Ishikawa (cell line): ENCODE data around the gene NCAPG2.

Experiments used
- CEBPB ChIP-seq: IDR thresholded peaks from 2 replicates; pipeline ENCODE4 v1.6.1; 2012
- CREB1 ChIP-seq: IDR thresholded peaks from 2 replicates; pipeline ENCODE4 v1.6.1; 2012; ENCODE audit warnings: low read depth
- EGR1 ChIP-seq: IDR thresholded peaks from 2 replicates; pipeline ENCODE4 v1.6.1; 2012
- EP300 ChIP-seq: IDR thresholded peaks from 2 replicates; pipeline ENCODE4 v1.6.1; 2012; ENCODE audit warnings: borderline replicate concordance
- RAD21 ChIP-seq: IDR thresholded peaks from 2 replicates; pipeline ENCODE4 v1.6.1; 2012; ENCODE audit warnings: low read depth
- REST ChIP-seq: IDR thresholded peaks from 2 replicates; pipeline ENCODE4 v1.6.1; 2012; ENCODE audit warnings: low read depth, mild to moderate bottlenecking
- TAF1 ChIP-seq: IDR thresholded peaks from 2 replicates; pipeline ENCODE4 v1.6.1; 2012; ENCODE audit warnings: low read depth, mild to moderate bottlenecking
- YY1 ChIP-seq: IDR thresholded peaks from 2 replicates; pipeline ENCODE4 v1.6.1; 2012; ENCODE audit warnings: low read depth
- ZBTB7A ChIP-seq: IDR thresholded peaks from 2 replicates; pipeline ENCODE4 v1.6.1; 2012; ENCODE audit warnings: low read depth
- TF ChIP-seq, protein P1 (sequence below): IDR thresholded peaks from 2 replicates; pipeline ENCODE4 v1.6.1; 2012

- TF ChIP-seq CREB1 (no peak), TAF1 (no peak), CEBPB (no peak), EP300 (no peak), RAD21 (no peak), REST (no peak), ZBTB7A (no peak), EGR1 (no peak), YY1 (no peak)
- TF ChIP-seq, protein P1, sequence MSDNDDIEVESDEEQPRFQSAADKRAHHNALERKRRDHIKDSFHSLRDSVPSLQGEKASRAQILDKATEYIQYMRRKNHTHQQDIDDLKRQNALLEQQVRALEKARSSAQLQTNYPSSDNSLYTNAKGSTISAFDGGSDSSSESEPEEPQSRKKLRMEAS: no peak
Observed at GRCh38 chr7:158595068-158595467, 109.5 kb downstream of the NCAPG2 start.
